Suprapubic skin (tissue), 4 donors: ENCODE data around the gene CFAP74.

Experiments used
- EP300 ChIP-seq: sonication (generic); formaldehyde crosslinking; IDR thresholded peaks from one replicate; pipeline ENCODE4 v1.6.1; 2017; ENCODE audit warnings: antibody characterized with exemption
- POLR2A ChIP-seq, 2 donors: fragments of 450-650 bp; IDR thresholded peaks; one replicate each; pipeline ENCODE4 v1.6.1; 2017; ENCODE audit warnings: antibody characterized with exemption in 2 of 2, mild to moderate bottlenecking in 2 of 2, moderate library complexity in 2 of 2
- POLR2AphosphoS5 ChIP-seq, 3 donors: sonication (generic); formaldehyde crosslinking; IDR thresholded peaks; one replicate each; pipeline ENCODE4 v1.6.1; 2017; ENCODE audit warnings: antibody characterized with exemption in 3 of 3
- TF ChIP-seq, protein P1 (sequence below), 2 donors: fragments of 200-600 bp in 1 of 2; fragments of 450-650 bp in 1 of 2; sonication (generic) in 1 of 2; IDR thresholded peaks; one replicate each; pipeline ENCODE4 v1.5.1; 2016 to 2019; ENCODE audit warnings: antibody characterized with exemption in 2 of 2, mild to moderate bottlenecking in 1 of 2, moderate library complexity in 1 of 2

DNA sequence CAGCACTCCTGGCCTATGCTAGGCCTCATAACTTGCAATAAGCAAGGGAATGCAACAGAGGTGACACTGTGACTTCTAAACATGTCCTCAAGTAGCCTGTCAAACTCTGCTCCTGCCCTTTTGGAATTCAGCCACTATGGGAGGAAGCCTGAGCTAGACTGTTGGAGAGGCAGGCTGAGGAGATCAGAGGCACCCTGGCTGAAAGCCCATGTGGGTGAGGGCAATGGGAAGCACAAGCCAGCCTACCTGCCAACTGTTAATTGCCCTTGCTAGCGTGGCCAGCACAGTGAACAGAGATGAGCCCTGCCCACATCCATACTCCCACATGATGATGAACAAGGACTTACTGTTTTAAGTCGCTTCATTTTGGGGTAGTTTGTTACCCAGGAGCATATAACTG lies 130.4 kb downstream of the CFAP74 start:
- TF ChIP-seq, protein P1, sequence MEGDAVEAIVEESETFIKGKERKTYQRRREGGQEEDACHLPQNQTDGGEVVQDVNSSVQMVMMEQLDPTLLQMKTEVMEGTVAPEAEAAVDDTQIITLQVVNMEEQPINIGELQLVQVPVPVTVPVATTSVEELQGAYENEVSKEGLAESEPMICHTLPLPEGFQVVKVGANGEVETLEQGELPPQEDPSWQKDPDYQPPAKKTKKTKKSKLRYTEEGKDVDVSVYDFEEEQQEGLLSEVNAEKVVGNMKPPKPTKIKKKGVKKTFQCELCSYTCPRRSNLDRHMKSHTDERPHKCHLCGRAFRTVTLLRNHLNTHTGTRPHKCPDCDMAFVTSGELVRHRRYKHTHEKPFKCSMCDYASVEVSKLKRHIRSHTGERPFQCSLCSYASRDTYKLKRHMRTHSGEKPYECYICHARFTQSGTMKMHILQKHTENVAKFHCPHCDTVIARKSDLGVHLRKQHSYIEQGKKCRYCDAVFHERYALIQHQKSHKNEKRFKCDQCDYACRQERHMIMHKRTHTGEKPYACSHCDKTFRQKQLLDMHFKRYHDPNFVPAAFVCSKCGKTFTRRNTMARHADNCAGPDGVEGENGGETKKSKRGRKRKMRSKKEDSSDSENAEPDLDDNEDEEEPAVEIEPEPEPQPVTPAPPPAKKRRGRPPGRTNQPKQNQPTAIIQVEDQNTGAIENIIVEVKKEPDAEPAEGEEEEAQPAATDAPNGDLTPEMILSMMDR (IDR thresholded peaks at IDR 0.05) = no peak
- TF ChIP-seq POLR2A (IDR thresholded peaks at IDR 0.05) = no peak
- no peak for TF ChIP-seq POLR2AphosphoS5 (IDR thresholded peaks at IDR 0.05)
- TF ChIP-seq EP300 = no peak
